GM19463 (cell line): ENCODE measurements around the gene RNF217.
"Not testable (repeated sequence)": the region's sequence is repeated elsewhere in the genome, so short reads cannot be mapped to it uniquely, and the experiment has no call there.

Source experiments
- ATAC-seq: cut with Tn5 transposase; IDR thresholded peaks from one replicate; pipeline ENCODE4 v1.9.1; 2021; ENCODE audit warnings: mild to moderate bottlenecking, moderate library complexity; ENCODE audit not compliant: unreplicated experiment

Gene RNF217

GRCh38 chr6:124961777-124962638 is at the start of gene RNF217:
TSS of gene RNF217 (plus strand) at chr6:124962437. CDS start at chr6:124962545, 108 bp downstream.
- ATAC-seq, result peak; percentile 47

GRCh38 chr6:124913056-124913455 is 49.2 kb upstream of the RNF217 start:
- ATAC-seq, result no peak

GRCh38 chr6:124917769-124918168 is 44.5 kb upstream of the RNF217 start:
- ATAC-seq, result no peak

GRCh38 chr6:124919703-124920102 is 42.5 kb upstream of the RNF217 start:
- not testable (repeated sequence) for ATAC-seq

- ATAC-seq, result no peak
These were observed 37.9 kb upstream of the RNF217 start for GRCh38 chr6:124924333-124924759.

GRCh38 chr6:124926435-124926834 is 35.8 kb upstream of the RNF217 start:
- no peak for ATAC-seq

GRCh38 chr6:124927806-124928205 is 34.4 kb upstream of the RNF217 start:
- no peak for ATAC-seq

- no peak for ATAC-seq
These were observed 33.4 kb upstream of the RNF217 start for GRCh38 chr6:124928851-124929250.

GRCh38 chr6:124937645-124938044 is 24.6 kb upstream of the RNF217 start:
- ATAC-seq, result no peak

GRCh38 chr6:124941259-124941658 is 21.0 kb upstream of the RNF217 start:
- ATAC-seq, result peak; percentile 85

- ATAC-seq, result no peak
These were observed 18.6 kb upstream of the RNF217 start for GRCh38 chr6:124943658-124944057.

GRCh38 chr6:124947971-124948451 is 14.2 kb upstream of the RNF217 start:
- ATAC-seq, result no peak

GRCh38 chr6:124949706-124950105 is 12.5 kb upstream of the RNF217 start:
- no peak for ATAC-seq

- ATAC-seq, result no peak
These were observed 8.4 kb upstream of the RNF217 start for GRCh38 chr6:124953808-124954207.

GRCh38 chr6:124955108-124955856 is 7.0 kb upstream of the RNF217 start:
- ATAC-seq, result no peak

GRCh38 chr6:124956018-124956417 is 6.2 kb upstream of the RNF217 start:
- ATAC-seq, result no peak

GRCh38 chr6:124958149-124958548 is 4.1 kb upstream of the RNF217 start:
- no peak for ATAC-seq

- ATAC-seq, result no peak
These were observed 3.4 kb upstream of the RNF217 start for GRCh38 chr6:124958759-124959354.

GRCh38 chr6:124960757-124961463 is 1.3 kb upstream of the RNF217 start:
- ATAC-seq, result no peak

- no peak for ATAC-seq
These were observed 817 bp upstream of the RNF217 start for GRCh38 chr6:124961464-124961776.
